RWPE1 (cell line): Measurements from ENCODE around the gene MUC5AC.

Experiments
- CTCF ChIA-PET: fragments of 350-600 bp; sonication (Branson Sonifier 250); formaldehyde crosslinking; extraction: SDS; loops from one replicate; lab custom pipeline; 2021; lab: Yijun Ruan, JAX
- POLR2A ChIA-PET: fragments of 400-600 bp; formaldehyde crosslinking; extraction: SDS; loops from one replicate; lab custom pipeline; 2020; ENCODE audit warnings: antibody characterized with exemption; ENCODE audit not compliant: low non-redundant PET; lab: Yijun Ruan, JAX
- DNase-seq: peaks from one replicate; pipeline ENCODE4 v3.0.0; 2012; ENCODE audit warnings: low spot score
- H3K27ac ChIP-seq: fragments of 450-650 bp; 2 replicates; pipeline ENCODE4 v1.5.1; 2017
- CTCF ChIP-seq: fragments of 450-650 bp; conservative IDR thresholded peaks from 2 replicates; pipeline ENCODE4 v1.5.1; 2017; ENCODE audit warnings: low read depth, mild to moderate bottlenecking

Gene MUC5AC

GRCh38 chr11:1222491-1223345 is 65.0 kb downstream of the MUC5AC start, which contains the start of gene MUC5B:
TSS of gene MUC5B (plus strand) at chr11:1223066. CDS start at chr11:1223124, 58 bp downstream.
- POLR2A ChIA-PET, result no interaction called here
- no peak for TF ChIP-seq CTCF

GRCh38 chr11:1223346-1224110 is 65.8 kb downstream of the MUC5AC start:
- CTCF ChIA-PET, result interaction anchor here (0.6 to 0.7 kb wide), 2 partner anchors 163 to 862 kb away, joined by 3 read pairs; no protein-coding TSS in a partner anchor
- POLR2A ChIA-PET, result no interaction called here
- no peak for TF ChIP-seq CTCF
- H3K27ac ChIP-seq, result no peak overlapping the region
- no peak for DNase-seq

More at GRCh38 chr11:1222491-1223345, 65.0 kb downstream of the MUC5AC start, which contains the start of gene MUC5B:
- no peak within 1 kb of the TSS for H3K27ac ChIP-seq
- no peak for DNase-seq
- CTCF ChIA-PET, result interaction anchor here (0.7 to 2.6 kb wide), 3 partner anchors 7 to 861 kb away, joined by 3 to 9 read pairs (median 3); no protein-coding TSS in a partner anchor

GRCh38 chr11:1224111-1224490 is 66.3 kb downstream of the MUC5AC start:
- POLR2A ChIA-PET, result no interaction called here
- DNase-seq, result no peak
- H3K27ac ChIP-seq, result no peak overlapping the region
- no peak for TF ChIP-seq CTCF
- CTCF ChIA-PET, result interaction anchor here (0.6 kb wide), 1 partner anchor 163 kb away, joined by 3 read pairs; no protein-coding TSS in a partner anchor

GRCh38 chr11:1224491-1225385 is 67.0 kb downstream of the MUC5AC start:
- no peak overlapping the region for H3K27ac ChIP-seq
- POLR2A ChIA-PET, result no interaction called here
- CTCF ChIA-PET, result interaction anchor here (0.6 kb wide), 1 partner anchor 162 kb away, joined by 3 read pairs; no protein-coding TSS in a partner anchor
- DNase-seq, result no peak
- TF ChIP-seq CTCF, result no peak

GRCh38 chr11:1225386-1226225 is 67.9 kb downstream of the MUC5AC start:
- DNase-seq, result no peak
- POLR2A ChIA-PET, result no interaction called here
- no peak for TF ChIP-seq CTCF
- H3K27ac ChIP-seq, result no peak overlapping the region
- CTCF ChIA-PET, result no interaction called here
